ENCODE results near the gene TMPRSS6.

Gene TMPRSS6

DNA sequence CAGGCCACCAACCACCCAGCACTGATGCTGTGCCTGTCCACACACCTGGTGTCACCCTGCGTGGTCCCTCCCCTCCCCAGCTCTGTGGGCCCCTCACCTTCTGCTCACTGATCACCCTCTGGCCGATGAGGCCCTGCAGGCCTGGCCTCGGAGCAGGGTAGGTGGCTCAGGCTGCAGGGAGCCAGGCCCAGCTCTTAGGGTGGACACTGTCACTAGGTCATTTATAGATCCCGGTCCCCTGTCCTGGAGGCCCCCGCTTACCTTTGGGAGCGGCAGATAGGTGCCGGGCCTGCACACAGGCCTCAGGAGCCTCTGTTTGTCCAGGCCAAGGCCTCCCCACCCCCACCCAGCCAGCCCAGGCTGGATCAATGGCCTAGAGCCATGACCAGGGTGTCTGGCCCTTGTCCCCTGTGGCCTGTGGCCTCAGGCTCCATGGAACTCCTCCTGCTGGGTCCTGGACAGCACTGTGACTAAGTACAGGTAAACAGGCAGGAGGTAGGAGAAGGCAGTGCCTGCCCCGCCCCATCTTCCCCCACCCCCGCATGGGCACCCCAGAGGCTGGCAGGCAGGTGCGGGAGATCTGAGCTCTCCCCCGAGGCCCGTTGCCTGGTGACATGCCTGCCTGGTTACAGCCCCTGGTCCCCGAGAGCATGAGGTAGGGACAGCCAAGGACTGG lies at the start of gene TMPRSS6:
Gene TMPRSS6 (minus strand): TSS at position 472 of the 676 bp plus-strand sequence. CDS start 6,296 bp downstream, outside the sequence.
- DNase-seq = no peak

DNA sequence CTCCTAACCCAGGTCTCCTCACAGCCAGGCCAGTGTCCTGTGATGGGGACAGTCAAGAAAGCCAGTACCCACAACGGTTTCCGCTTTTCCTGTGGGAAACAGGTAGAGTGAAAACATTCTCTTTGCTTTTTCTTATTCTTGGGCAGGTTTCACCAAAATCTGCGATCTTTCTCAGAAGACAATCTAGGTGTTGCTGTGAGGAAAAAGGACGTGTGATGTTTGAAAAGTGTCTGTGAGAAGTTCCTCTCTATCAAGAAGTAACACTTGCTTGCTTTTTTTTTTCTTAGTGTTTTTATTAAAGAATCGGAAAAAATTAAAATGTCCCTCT lies 49.4 kb upstream of the TMPRSS6 start:
- DNase-seq = no peak

DNA sequence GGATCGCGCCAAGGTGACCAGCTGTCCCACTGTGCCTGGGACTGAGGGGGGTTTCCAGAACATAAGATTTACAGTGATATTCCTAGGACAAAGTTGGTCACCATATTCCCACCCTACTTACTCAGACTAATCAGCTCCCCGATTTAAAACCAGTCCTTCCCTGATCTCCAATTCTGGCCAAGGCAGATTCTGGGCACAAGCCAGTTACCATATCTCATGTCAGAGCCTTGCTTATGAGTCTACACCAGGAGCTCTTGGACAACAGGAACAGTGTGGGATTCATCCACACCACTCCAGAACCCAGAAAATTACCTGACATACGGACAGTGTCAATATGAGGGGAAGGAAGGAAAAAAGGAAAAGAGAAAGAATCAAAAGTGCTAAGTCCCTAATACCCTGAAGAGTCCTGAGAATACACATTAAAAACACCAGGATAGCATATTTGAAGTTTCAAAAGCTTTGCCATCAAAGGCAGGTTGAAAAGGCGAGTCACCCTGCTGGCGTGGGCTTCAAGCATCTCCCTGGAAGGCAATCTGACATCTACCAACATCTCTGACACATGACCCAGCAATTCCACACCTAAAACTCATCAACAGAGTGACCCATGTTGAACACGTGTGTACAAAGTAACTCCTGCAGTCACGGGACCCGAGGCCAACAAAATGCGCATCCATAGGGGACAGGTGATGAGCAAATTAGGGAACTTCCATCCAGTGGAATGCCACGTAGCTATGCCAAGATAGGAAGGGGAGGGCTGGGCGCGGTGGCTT lies 48.2 kb upstream of the TMPRSS6 start:
- DNase-seq = no peak

DNA sequence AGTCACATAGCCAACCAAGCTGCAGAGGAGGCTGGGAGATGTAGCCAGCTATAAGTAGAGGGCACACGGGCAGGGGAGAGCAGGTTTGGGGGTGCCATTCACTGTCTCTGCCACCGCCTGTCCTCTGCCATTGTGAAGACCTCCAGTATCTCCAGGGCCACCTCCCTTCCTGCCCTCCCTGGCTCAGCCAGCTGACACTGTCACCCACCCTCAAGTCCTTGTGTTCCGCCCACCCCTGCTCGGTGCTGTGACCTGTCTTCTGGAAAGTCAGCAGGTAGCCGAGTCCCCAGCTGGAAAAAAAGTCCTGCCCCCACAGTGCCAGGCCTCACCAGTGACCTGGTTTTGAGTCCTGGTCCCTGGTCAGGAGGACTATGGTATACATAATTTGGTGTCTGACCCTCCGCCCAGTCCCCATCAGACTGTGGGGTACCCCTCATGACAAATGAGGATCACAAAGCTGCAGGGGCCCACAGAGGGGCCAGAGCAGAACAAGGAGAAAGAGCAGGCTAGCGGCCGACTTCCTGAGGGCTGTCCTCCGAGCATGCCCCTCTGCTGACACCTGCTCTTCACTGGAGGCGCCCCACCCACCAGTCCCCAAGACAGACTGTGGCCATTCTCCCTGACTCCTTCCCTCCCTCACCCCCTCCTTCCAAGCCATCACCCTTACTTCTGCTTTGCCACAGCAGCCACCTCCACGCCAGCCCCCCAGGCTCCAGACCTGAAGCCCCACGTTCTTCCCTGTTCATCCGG lies 47.3 kb upstream of the TMPRSS6 start:
- no peak for DNase-seq

DNA sequence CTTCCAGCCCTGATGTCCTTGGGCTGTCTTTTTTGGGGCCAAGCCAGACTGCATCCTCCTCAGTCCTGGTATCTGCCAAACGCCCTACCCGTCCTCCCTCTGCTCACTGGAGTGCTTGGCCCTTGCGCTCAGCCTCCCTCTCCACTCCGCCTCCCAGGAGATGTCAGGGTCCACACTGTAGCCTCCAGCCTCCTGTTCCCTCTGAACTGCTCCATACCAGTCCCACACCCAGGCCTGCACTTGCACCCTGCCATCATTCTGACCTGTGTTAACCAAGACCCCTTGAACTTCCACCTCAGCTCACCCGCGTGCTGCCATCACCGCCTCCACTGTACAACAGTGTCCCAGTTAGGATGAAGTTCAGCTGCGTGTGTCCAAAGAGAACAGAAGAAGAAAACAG lies 46.5 kb upstream of the TMPRSS6 start:
- DNase-seq = no peak

DNA sequence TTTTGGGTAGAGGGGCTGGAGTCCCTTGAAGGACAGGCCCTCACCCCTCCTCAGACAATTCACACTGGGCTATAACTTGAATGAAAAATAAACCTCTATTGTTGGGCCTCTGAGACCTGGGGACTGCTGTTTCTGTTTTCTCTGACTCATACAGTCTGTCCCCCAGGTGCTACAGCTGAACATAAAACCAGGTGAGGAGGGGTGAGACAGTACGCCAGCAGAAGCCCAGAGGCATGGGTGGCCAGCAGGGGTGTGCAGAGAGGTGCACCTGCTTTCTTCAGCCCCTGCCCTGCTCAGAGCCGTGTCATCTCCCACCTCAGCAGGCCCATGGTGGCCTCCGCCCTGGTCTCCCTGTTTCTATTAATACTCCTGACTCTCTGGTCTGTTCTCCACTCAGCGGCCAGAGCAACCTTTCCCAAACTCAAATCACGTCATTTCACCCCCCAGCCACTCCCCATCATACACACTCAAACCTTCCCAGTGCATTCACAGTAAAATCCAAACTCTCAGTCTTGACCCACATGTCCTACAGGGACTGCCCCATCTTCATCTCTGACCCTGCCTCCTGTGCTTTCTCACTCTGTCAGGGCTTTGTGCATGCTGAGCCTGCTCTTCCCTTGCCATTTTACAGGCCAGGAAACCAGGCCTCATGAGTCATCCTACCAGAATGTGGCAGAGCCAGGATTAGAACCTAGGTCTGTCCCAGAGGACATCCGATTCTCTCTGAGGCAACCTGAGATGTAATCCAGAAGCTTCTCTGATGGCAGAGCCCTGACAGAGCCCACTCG lies 45.6 kb upstream of the TMPRSS6 start:
- no peak for DNase-seq

DNA sequence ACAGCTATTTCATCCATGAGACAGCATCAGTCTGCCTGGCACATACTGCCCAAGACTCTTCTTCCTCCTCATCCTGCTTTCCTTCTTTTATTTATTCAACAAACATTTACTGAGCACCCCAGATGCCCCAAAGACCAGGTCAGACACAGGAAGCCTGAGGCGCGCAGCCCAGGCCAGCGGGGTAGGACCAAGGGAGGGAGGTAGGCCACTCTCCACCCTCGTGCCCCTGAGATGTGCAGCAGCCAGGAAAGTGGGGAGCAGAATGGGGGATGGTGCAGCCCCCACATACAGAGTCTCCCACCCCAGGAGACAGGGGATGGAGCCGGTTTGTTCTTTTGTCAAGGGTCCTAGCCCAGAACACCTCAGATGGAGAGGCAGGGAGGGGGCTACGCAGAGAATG lies 44.4 kb upstream of the TMPRSS6 start:
- no peak for DNase-seq

DNA sequence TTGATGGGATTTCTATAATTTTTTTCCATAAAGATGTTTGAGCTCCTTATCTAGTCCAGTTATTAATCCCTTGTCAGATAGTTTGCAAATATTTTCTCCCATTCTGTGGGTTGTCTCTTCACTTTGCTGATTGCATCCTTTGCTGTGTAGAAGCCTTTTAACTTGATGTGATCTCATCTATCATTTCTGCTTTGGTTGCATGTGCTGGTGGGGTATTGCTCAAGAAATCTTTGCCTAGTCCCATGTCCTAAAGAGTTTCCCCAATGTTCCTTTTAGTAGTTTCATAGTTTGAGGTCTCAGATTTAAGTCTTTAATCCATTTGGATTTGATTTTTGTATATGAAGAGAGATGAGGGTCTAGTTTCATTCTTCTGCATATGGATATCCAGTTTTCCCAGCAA lies 41.9 kb upstream of the TMPRSS6 start:
- DNase-seq = no peak

DNA sequence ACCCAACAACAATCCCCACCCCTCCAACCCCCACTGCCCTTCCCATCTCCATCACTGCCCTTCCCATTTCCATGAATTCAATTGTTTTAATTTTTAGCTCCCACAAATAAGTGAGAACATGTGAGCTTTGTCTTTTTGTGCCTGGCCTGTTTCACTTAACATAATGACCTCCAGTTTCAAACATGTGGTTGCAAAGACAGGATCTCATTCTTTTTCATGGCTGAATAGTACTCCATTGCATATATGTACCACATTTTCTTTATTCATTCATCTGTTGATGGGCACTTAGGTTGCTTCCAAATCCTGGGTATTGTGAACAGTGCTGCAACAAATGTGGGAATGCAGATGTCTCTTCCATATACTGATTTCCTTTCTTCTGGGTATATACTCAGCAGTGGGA lies 41.2 kb upstream of the TMPRSS6 start:
- DNase-seq = no peak

DNA sequence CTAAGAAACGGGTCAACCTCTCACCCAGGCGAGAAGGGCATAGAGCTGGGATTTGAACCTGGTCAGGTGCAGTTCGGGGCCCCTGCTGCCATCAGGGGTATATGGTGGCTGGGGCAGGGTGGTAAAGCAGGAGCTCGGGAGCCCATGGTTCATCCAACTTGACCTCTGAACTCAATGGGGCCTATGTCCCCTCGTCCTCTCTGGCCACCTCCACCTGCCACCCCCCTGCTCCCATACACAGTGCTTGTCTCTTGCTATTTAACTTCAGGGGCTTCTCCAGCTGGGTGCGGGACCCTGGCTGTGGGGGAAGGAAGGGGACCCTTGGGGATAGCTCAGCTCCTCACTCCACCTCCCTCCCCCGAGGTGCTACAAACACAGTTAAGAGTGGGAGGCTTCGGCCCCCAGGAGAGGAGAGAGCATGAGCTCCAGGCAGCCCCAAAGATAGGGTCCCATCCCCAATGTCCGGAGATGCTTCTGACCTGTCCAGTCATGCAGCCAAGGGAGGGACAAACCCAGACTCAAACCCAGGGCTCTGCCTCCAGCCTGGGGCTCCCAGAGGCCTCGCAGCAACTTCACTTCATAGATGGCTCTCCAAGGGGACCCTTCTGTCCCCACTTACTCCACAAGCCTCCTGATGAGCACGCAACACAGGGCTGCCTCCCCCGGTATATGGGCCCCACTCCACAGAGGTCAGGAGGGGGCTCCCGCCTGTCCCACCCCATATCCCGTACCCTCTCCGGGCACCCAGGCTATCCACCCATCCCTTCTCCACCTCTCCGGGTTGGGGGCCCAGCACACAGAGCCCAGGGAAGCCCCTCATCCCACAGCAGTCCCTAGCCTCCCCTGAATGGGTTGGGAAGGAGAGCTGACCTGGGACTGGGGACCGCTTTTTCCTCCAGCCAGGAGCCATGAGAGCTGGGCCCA lies 39.5 kb upstream of the TMPRSS6 start:
- DNase-seq = no peak

DNA sequence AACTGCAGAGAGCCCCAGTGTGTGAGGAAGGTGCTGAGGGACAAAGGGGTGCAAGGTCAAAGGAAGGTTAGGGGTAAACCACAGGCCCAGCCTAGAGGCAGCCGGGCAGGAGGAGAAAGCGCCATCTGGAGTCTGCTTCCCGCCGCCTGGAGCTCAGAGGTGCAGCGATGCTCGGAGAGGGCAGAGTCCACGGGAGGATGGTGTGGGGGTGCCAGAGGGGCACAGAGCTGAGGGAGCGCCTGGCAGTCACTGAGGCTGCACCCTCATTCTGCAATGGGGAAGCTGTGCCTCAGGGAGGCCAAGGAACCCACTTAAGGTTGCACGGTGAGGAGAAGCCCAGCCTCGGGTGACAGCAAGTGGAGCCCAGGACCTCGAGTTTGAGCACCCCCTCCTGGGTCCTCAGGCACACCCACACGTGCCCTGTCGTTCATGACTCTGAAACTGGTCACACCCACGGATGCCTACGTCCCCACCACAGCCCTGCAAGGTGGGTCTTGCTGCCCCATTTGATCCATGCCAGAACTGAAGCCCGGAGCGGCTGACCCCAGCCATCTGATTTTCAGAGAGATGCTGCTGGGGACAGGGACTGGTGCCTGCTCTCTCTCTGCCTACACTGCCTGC lies 38.6 kb upstream of the TMPRSS6 start:
- DNase-seq = no peak

DNA sequence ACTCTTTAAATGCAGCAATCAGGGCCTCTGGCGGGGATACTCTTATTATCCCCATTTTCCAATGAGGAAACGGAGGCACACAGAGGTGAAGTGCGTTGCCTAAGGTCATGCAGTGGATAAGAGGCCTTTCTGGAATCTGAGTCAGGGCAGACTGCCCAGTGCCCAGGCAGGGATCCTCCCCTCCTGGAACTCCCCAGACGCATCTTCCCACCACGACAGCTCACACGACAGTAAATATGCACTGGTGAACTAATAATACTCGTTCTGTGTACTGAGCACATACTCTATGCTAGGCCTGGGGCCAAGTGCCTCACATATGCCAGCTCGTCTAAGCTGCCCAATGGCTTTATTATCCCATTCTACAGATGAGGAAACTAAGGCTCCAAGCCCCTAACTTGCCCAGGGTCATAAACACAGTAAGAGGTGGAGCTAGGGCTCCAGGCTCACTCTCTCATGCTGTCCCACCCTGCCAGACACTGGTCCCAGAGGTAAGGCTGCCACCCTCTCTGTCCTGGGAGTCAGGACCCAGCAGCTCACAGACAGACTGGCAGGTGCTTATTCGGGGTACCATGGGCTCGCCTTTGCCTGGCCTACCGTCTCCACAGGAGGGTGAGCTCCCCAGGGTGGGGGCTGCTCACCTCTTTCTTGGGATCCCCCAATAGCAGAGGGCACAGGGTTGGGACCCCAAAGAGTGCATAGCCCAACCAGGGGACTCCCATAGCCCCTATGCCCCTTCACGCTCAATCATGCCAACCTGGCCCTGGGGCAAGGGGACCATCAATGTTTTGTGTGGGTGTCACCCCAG lies 37.9 kb upstream of the TMPRSS6 start:
- DNase-seq = no peak

DNA sequence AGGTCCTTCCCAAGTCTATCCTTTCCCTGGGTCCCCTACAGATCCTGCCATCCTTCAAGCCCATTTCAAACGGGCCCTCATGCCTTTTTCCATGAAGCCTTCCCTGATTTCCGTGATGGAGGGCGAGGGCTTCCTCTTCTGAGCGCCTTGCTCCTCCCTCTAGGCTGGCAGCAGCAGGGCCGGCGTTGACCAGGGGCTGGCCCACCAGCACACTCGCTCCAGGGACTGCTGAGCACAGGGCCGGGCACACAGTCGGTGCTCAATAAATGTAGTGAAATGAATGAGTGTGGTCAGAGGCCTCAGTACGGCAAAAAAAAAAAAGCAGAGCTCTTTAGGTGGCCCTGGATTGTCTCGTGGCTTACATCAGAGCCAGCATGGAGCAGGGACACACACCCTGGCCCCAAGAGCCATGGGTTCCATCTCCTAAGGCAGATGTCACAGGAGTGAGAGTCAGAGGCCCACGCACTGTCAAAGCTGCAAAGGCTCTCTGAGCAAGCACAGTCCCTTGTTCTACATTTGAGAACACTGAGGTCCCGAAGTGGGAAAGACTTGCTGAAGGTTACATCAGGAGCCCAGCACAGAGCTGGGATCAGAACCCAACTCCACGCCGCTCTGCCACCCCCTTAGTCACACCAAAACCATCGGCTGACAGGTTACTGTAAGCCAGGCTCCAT lies 37.1 kb upstream of the TMPRSS6 start:
- DNase-seq = no peak

DNA sequence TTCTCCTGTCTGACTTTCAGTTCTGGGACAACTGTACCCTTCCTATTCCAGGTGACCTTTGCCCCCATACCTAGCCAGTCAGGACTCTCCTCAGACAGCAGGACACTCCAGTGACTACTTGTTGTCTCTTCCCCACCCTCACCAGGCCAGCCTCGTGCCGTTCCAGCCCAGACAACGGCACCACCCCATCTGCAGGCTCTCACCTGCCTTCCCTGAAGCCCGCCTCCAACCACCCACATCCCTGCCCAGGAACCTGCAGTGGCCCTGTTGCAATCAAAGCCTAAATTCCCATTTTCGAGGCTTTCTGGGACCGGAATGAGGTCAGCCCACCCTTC lies 36.5 kb upstream of the TMPRSS6 start:
- DNase-seq = no peak

DNA sequence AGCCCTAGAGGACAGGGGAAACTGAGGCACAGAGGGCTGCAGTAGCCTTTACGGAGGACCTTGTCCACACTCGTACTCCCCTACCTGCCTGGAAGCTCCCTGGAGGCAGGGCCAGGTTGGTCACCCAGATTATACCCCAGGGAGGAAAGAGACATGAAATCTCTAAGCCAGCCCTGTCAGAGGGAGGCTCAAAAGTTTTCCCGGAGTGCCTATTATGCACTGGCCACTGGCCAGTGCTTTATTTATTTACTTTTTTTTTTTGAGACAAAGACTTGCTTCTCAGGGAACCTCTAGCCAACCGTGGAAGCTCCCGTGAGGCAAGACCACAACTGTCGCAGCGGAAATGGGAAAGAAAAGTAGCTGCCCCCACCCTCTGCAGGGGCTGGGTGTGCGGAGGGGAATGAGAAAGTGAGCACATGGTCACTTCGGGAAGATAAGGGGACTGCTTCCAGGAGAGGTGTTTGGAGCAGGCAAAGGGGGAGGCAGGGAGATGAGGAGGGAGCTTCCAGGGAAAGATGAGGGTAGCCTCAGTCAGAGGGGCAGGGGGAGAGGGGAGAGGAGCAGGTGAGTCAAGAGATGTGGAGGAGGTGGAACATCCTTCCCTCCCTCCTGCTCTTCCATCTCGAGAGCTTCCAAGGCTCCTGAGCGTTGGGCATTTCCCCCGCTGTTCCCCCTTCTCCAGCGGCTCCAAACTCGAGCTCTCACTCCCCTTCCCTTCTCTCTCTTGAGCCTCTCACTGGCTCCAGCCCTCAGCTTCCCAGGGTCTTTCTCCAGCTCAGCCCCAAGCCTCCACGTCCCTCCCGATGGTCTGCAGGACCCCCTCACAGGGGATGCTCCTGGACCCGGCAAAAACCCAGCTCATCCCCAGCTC lies 35.9 kb upstream of the TMPRSS6 start:
- no peak for DNase-seq

DNA sequence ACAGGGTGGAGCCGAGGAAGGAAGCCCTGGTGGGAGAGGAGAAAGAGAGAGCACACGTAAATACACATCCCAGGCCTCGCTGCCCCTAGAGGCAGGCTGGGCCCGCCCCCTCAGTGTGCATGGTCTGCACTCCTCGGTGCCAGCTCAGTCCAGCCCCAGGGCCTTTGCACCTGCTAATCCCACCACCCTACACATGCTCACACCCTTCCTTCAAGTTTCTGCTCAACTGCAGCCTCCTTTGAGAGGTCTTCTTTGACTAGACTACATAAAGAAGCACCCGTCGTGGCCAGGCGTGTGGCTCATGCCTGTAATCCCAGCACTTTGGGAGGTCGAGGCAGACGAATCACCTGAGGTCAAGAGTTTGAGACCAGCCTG lies 34.7 kb upstream of the TMPRSS6 start:
- no peak for DNase-seq

DNA sequence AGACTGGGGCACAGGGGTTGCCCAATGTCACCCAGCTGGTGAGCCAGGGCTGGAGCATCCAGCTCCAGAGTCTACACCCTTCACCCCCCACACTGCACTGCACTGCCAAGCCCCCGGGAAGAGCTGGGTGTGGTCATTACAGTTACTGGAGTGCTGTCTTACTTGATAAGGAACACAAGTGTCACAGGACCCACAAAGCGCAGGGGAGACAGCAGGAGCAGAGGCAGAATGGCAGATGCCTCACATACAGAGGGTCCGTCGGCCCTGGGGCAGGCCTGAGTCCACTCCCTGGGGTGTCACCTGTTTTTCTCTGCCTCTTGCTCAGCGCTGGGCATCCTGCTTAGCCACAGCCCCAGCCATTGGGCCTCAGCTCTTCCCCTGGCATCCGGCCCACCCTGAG lies 32.5 kb upstream of the TMPRSS6 start:
- DNase-seq = no peak

DNA sequence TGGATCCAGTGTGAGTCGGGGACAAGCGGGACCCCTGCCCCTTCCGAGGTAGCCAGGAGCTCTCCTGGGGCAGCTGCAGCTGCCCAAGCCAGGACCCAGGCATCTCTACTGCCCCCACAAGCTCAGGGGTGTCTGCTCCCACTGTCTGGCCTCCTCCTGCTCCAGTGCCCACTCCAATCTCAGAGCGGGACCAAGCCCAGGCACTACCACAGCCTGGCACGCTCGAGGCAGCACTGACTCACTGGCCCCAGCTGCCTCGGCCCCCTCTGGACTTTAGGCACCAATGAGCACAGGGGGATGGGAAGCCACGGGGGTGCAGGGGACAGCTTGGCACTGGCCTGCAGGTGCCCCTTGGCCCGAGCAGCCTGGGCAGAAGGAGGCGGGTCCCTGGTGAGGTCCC lies 32.0 kb upstream of the TMPRSS6 start:
- DNase-seq = no peak

DNA sequence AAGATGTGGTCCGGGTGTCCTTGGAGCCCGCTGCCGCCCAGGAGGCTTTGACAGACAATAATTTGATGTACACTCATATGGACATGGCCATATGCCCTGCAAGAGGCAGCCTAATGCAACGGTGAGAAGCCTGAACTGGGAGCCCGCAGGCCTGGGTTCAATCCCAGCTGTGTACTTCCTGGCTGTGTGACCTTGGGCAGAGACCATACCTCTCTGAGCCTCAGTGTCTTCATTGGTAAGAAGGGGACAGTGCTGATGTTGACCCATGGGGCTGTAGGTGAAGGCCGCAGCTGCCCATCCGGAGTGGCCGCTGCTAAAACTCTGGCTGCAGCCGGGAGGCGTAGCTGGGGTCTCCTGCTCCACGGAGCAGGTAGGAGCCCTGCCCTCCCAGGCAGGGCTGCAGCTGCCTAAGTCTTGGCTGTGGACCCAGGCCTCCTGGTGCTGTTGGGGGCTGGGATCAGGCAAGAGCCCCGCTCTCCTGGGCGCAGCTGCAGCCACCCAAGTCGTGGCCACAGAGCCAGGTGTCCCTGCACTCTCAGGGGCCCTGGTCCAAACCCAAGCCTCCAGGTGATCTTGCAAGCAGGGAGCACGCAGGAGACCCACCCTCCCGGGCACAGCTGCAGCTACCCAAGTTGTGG lies 31.3 kb upstream of the TMPRSS6 start:
- DNase-seq = no peak
